CD4-positive, CD25-positive, alpha-beta regulatory T cell (primary cell): ENCODE measurements around the gene MAP3K4. TPM values are rescaled to one million over a fixed set of nuclear protein-coding genes. Genes with fewer than 3 reads are reported as not detected.

Experiments
- ATAC-seq, 2 donors: fragments of 150-1000 bp; cut with Tn5 transposase; one replicate each; pipeline ENCODE4 v1.10.0; 2021; ENCODE audit warnings: low read depth in 2 of 2, moderate number of reproducible peaks in 2 of 2, moderate library complexity in 1 of 2
- DNase-seq, 3 donors: peaks; one replicate each; pipeline versions ENCODE4 v3.0.0 to v3.0.0-alpha.2; 2012 to 2022; ENCODE audit warnings: mixed read lengths in 1 of 3
- H3K27ac ChIP-seq: one replicate; pipeline ENCODE4 v1.7.0; 2013; ENCODE audit warnings: mild to moderate bottlenecking, low read length; ENCODE audit not compliant: insufficient read depth, poor library complexity, severe bottlenecking
- H3K27me3 ChIP-seq: one replicate; pipeline ENCODE4 v1.7.0; 2013; ENCODE audit warnings: low read length; ENCODE audit not compliant: control insufficient read depth, insufficient read depth
- H3K36me3 ChIP-seq: one replicate; pipeline ENCODE4 v1.7.0; 2013; ENCODE audit warnings: mild to moderate bottlenecking, low read length, moderate library complexity; ENCODE audit not compliant: control insufficient read depth, insufficient read depth
- H3K4me1 ChIP-seq: 2 replicates; pipeline ENCODE4 v1.7.0; 2013; ENCODE audit warnings: mild to moderate bottlenecking, low read length; ENCODE audit not compliant: insufficient read depth, control insufficient read depth, poor library complexity, severe bottlenecking
- H3K4me3 ChIP-seq: one replicate; pipeline ENCODE4 v1.7.0; 2013; ENCODE audit warnings: low read depth, mild to moderate bottlenecking, low read length, moderate library complexity
- H3K9me3 ChIP-seq, 2 experiments: 1 replicate in 1 of 2; 2 replicates in 1 of 2; pipeline ENCODE4 v1.7.0; 2013; ENCODE audit warnings: low read length in 2 of 2, mild to moderate bottlenecking in 1 of 2, moderate library complexity in 1 of 2; ENCODE audit not compliant: control insufficient read depth in 2 of 2
- H3K27ac Mint-ChIP-seq, 3 donors: one replicate each; pipeline ENCODE4 v1.8.0; 2020 to 2022; ENCODE audit warnings: mild to moderate bottlenecking in 3 of 3, mixed read lengths in 3 of 3, moderate library complexity in 2 of 3
- H3K27me3 Mint-ChIP-seq: one replicate; pipeline ENCODE4 v1.8.0; 2022; ENCODE audit warnings: mild to moderate bottlenecking, mixed read lengths
- H3K36me3 Mint-ChIP-seq: one replicate; pipeline ENCODE4 v1.8.0; 2020; ENCODE audit warnings: mixed read lengths
- H3K4me1 Mint-ChIP-seq, 4 donors: one replicate each; pipeline ENCODE4 v1.8.0; 2020 to 2022; ENCODE audit warnings: mixed read lengths in 4 of 4, mild to moderate bottlenecking in 1 of 4
- H3K4me3 Mint-ChIP-seq, 4 donors: one replicate each; pipeline ENCODE4 v1.8.0; 2020 to 2022; ENCODE audit warnings: mild to moderate bottlenecking in 4 of 4, mixed read lengths in 4 of 4, moderate library complexity in 3 of 4
- H3K9me3 Mint-ChIP-seq, 7 donors: one replicate each; pipeline ENCODE4 v1.8.0; 2020 to 2022; ENCODE audit warnings: mixed read lengths in 7 of 7, mild to moderate bottlenecking in 3 of 7, moderate library complexity in 2 of 7
- polyA plus RNA-seq, 4 donors: library from polyadenylated mRNA; unstranded; fragments of 300-500 nt; fragmentation: Illumina TruSeq; gene quantifications; one replicate each; pipeline ENCODE4 v1.2.3, GENCODE V29; 2021
- total RNA-seq: library from RNA; stranded (reverse); gene quantifications from one replicate; pipeline ENCODE4 v1.2.3, GENCODE V29; 2022

The MAP3K4 gene
- total and polyA plus RNA-seq, 5 donors from 2014 or later = 7.1 to 61.5 (median 12.8) TPM

GRCh38 chr6:161101517-161101916 is 109.9 kb downstream of the MAP3K4 start:
- no peaks in the 10 kb centered on the region for H3K27me3 ChIP-seq
- DNase-seq (no peak), ATAC-seq (no peak)
- Mint-ChIP-seq H3K9me3 (no peaks in the 10 kb centered on the region), H3K4me1 (no peaks in the 10 kb centered on the region), H3K36me3 (peaks cover 57% of the 10 kb centered on the region), H3K27me3 (no peaks in the 10 kb centered on the region), H3K27ac (no peak overlapping the region), H3K4me3 (no peak overlapping the region)
- no peaks in the 10 kb centered on the region for H3K9me3 ChIP-seq
- H3K4me1 ChIP-seq = no peaks in the 10 kb centered on the region
- H3K4me3 ChIP-seq = no peak overlapping the region
- peaks cover 87% of the 10 kb centered on the region for H3K36me3 ChIP-seq
- H3K27ac ChIP-seq = no peak overlapping the region

- no peaks in the 10 kb centered on the region for H3K27me3 ChIP-seq
- no peaks in the 10 kb centered on the region for H3K4me1 Mint-ChIP-seq
- no peaks in the 10 kb centered on the region for H3K27me3 Mint-ChIP-seq
- H3K4me3 ChIP-seq = no peak overlapping the region
- DNase-seq (no peak), ATAC-seq (no peak)
- H3K27ac Mint-ChIP-seq = no peak overlapping the region
- H3K9me3 Mint-ChIP-seq = no peaks in the 10 kb centered on the region
- peaks cover 85% of the 10 kb centered on the region for H3K36me3 ChIP-seq
- no peaks in the 10 kb centered on the region for H3K9me3 ChIP-seq
- no peak overlapping the region for H3K4me3 Mint-ChIP-seq
- no peaks in the 10 kb centered on the region for H3K4me1 ChIP-seq
- no peak overlapping the region for H3K27ac ChIP-seq
- peaks cover 62% of the 10 kb centered on the region for H3K36me3 Mint-ChIP-seq
These were observed 111.9 kb downstream of the MAP3K4 start for GRCh38 chr6:161103475-161103874.

DNA sequence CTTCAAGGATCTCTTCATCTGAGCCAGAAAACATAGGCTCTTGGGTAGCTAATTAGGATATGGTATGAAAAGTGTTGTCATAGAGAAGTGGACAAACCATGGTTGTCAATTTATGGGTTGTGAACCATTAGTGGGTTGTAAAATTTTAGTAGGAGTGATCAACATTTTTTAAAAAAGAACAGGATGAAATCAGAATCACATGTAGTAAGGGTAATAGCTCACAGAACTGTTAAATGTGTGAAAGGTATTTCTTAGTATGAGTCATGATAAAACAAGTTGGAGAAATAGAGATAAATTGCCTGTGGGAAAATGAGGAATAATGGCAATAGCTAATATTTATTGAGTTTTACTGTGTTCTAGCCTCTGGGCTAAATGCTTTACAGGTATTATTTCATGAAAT is 113.4 kb downstream of the MAP3K4 start:
- peaks cover 62% of the 10 kb centered on the region for H3K36me3 Mint-ChIP-seq
- H3K27me3 Mint-ChIP-seq = no peaks in the 10 kb centered on the region
- no peak overlapping the region for H3K27ac ChIP-seq
- no peaks in the 10 kb centered on the region for H3K9me3 ChIP-seq
- ATAC-seq (no peak), DNase-seq (no peak)
- H3K4me1 Mint-ChIP-seq = peaks cover 0 to 2% (median under 1%) of the 10 kb centered on the region in 4 donors
- H3K9me3 Mint-ChIP-seq = no peaks in the 10 kb centered on the region
- no peak overlapping the region for H3K27ac Mint-ChIP-seq
- H3K27me3 ChIP-seq = no peaks in the 10 kb centered on the region
- H3K36me3 ChIP-seq = peaks cover 87% of the 10 kb centered on the region
- no peak overlapping the region for H3K4me3 ChIP-seq
- no peaks in the 10 kb centered on the region for H3K4me1 ChIP-seq
- no peak overlapping the region for H3K4me3 Mint-ChIP-seq

GRCh38 chr6:161105408-161105807 is 113.8 kb downstream of the MAP3K4 start:
- Mint-ChIP-seq H3K36me3 (peaks cover 62% of the 10 kb centered on the region), H3K27me3 (no peaks in the 10 kb centered on the region), H3K4me1 (peaks cover 0 to 5% (median 3%) of the 10 kb centered on the region in 4 donors), H3K9me3 (no peaks in the 10 kb centered on the region), H3K4me3 (no peak overlapping the region), H3K27ac (no peak overlapping the region)
- H3K4me1 ChIP-seq = no peaks in the 10 kb centered on the region
- DNase-seq (no peak), ATAC-seq (no peak)
- no peaks in the 10 kb centered on the region for H3K27me3 ChIP-seq
- peaks cover 85% of the 10 kb centered on the region for H3K36me3 ChIP-seq
- H3K27ac ChIP-seq = no peak overlapping the region
- H3K9me3 ChIP-seq = no peaks in the 10 kb centered on the region
- H3K4me3 ChIP-seq = no peak overlapping the region

DNA sequence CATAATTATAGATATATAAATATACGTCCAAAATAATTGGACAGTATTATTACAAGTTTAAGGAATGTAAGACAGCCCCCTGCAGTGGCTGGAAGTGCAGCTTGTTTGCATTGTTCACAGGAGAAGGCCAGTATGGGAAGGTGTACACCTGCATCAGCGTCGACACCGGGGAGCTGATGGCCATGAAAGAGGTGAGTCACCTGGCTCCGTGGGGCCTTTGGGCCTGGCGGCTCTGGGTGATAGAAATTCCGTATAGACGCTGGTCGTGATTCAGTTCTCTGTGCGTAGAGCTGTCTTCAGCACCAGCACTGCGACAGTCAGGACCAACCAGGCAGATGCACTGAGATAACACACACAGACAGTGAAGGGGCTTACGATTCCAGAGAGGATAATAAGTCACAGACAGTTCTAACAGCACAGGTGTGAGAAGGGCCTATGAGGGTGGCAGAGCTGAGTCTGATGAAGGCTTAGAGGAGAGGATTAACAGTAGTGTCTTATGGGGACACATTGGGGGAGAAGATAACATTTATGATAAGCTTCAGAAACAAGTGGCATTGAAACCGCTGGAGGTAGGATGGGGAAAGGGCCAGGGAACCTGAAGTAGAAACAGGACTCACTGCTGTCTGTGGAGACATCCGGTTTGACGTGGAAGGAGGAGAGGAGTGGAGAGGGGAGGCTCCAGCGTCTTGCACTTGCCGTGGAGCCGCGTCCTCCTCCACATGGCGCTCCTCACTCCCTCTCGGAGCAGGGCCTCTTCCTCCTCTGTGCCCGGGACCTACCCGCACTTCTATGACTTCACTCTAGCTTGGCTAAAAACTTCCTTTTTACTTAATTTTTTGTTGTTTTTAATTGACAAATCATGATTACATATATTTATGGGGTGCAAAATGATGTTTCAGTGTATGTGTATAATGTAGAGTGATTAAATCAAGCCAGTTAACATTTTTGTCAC is 116.5 kb downstream of the MAP3K4 start:
- Mint-ChIP-seq H3K36me3 (peaks cover 78% of the 10 kb centered on the region), H3K27me3 (no peaks in the 10 kb centered on the region), H3K9me3 (no peaks in the 10 kb centered on the region), H3K4me3 (no peak overlapping the region), H3K27ac (peak overlapping the region in 2 of 3 donors; percentile 16 to 62), H3K4me1 (peaks cover 12 to 22% (median 20%) of the 10 kb centered on the region in 4 donors)
- Histone ChIP-seq H3K4me3 (no peak overlapping the region), H3K27ac (no peak overlapping the region), H3K36me3 (peaks cover 75% of the 10 kb centered on the region), H3K9me3 (no peaks in the 10 kb centered on the region), H3K27me3 (no peaks in the 10 kb centered on the region), H3K4me1 (peaks cover 13% of the 10 kb centered on the region)
- no peak for ATAC-seq
- no peak for DNase-seq

- Histone ChIP-seq H3K4me1 (peaks cover 13% of the 10 kb centered on the region), H3K36me3 (peaks cover 73% of the 10 kb centered on the region), H3K27me3 (no peaks in the 10 kb centered on the region), H3K9me3 (no peaks in the 10 kb centered on the region), H3K27ac (no peak overlapping the region), H3K4me3 (no peak overlapping the region)
- peak overlapping the region in 1 of 4 donors; percentile 27 for H3K4me3 Mint-ChIP-seq
- no peak for ATAC-seq
- H3K36me3 Mint-ChIP-seq = peaks cover 73% of the 10 kb centered on the region
- peak overlapping the region in 1 of 3 donors; percentile 1 for H3K27ac Mint-ChIP-seq
- H3K27me3 Mint-ChIP-seq = no peaks in the 10 kb centered on the region
- H3K9me3 Mint-ChIP-seq = no peaks in the 10 kb centered on the region
- peaks cover 12 to 23% (median 20%) of the 10 kb centered on the region in 4 donors for H3K4me1 Mint-ChIP-seq
- DNase-seq = no peak
These were observed 117.3 kb downstream of the MAP3K4 start for GRCh38 chr6:161108916-161109315.

GRCh38 chr6:161109366-161109765 is 117.8 kb downstream of the MAP3K4 start:
- H3K27ac Mint-ChIP-seq = peak overlapping the region in 1 of 3 donors; percentile 1
- Histone ChIP-seq H3K4me3 (no peak overlapping the region), H3K27ac (no peak overlapping the region), H3K4me1 (peaks cover 13% of the 10 kb centered on the region), H3K27me3 (no peaks in the 10 kb centered on the region), H3K9me3 (no peaks in the 10 kb centered on the region), H3K36me3 (peaks cover 76% of the 10 kb centered on the region)
- no peaks in the 10 kb centered on the region for H3K9me3 Mint-ChIP-seq
- H3K27me3 Mint-ChIP-seq = no peaks in the 10 kb centered on the region
- H3K36me3 Mint-ChIP-seq = peaks cover 73% of the 10 kb centered on the region
- ATAC-seq (no peak), DNase-seq (no peak)
- H3K4me1 Mint-ChIP-seq = peaks cover 12 to 23% (median 20%) of the 10 kb centered on the region in 4 donors
- H3K4me3 Mint-ChIP-seq = no peak overlapping the region
